ENCODE measurements around the gene PTPRM.

PTPRM gene

GRCh38 chr18:8254654-8255053, 687.5 kb downstream of the PTPRM start:
- no peak overlapping the region for H3K9ac ChIP-seq (ENCODE audit: low read length)
- no peak overlapping the region for H4K91ac ChIP-seq (ENCODE audit: low read length)
- peaks cover 10% of the 10 kb centered on the region for H3K79me1 ChIP-seq (replicated peaks; ENCODE audit: low read length, poor library complexity, severe bottlenecking)
- no peak overlapping the region for H3K23ac ChIP-seq (ENCODE audit: low read length in 2 of 2)
- WGBS = 79% methylated on average over 2 of the region's 2 CpGs
- H2AK5ac ChIP-seq (ENCODE audit: low read length, severe bottlenecking) = no peak overlapping the region
- no peak overlapping the region for H3K18ac ChIP-seq (ENCODE audit: low read depth in 1 of 2, low read length in 2 of 2)
- H3K4me1 ChIP-seq (ENCODE audit: control insufficient read depth, insufficient read depth, low read depth, low read length) = peaks cover 3% of the 10 kb centered on the region
- H2BK12ac ChIP-seq (ENCODE audit: low read length in 2 of 2) = no peak overlapping the region
- H3K4ac ChIP-seq (ENCODE audit: low read depth in 1 of 2, low read length in 2 of 2) = no peak overlapping the region
- DNase-seq = no peak
- no peak overlapping the region for H3K14ac ChIP-seq (ENCODE audit: low read length in 2 of 2)
- no peak overlapping the region for H2BK5ac ChIP-seq (ENCODE audit: low read depth, low read length, poor library complexity, severe bottlenecking)
- no peak overlapping the region for H3K4me3 ChIP-seq (ENCODE audit: insufficient read depth in 1 of 2, low read depth in 1 of 2, low read length in 2 of 2)
- no peak overlapping the region for H3K27ac ChIP-seq (ENCODE audit: low read length, poor library complexity, severe bottlenecking)
- no peak overlapping the region for H2BK120ac ChIP-seq (ENCODE audit: low read depth, low read length)
- no peak overlapping the region for H2BK15ac ChIP-seq (ENCODE audit: low read depth, poor library complexity, severe bottlenecking)
- H3K36me3 ChIP-seq (ENCODE audit: control insufficient read depth in 1 of 2, insufficient read depth in 2 of 2, low read depth in 1 of 2, low read length in 2 of 2) = peaks cover 17 to 48% of the 10 kb centered on the region in 2 experiments
- no peaks in the 10 kb centered on the region for H3K9me3 ChIP-seq (ENCODE audit: control insufficient read depth, low read length)
- no peak overlapping the region for H2AFZ ChIP-seq (ENCODE audit: low read depth, low read length)
- no peak overlapping the region for H4K8ac ChIP-seq (ENCODE audit: low read length)
- H3K4me2 ChIP-seq (ENCODE audit: low read length, poor library complexity, severe bottlenecking) = no peak overlapping the region
- H3K27me3 ChIP-seq (ENCODE audit: control insufficient read depth in 1 of 2, insufficient read depth in 1 of 2, low read length in 2 of 2) = no peaks in the 10 kb centered on the region

- Histone ChIP-seq H3K4me3 (ENCODE audit: insufficient read depth in 1 of 2, low read depth in 1 of 2, low read length in 2 of 2) (no peak overlapping the region), H3K4me2 (ENCODE audit: low read length, poor library complexity, severe bottlenecking) (no peak overlapping the region), H2BK5ac (ENCODE audit: low read depth, low read length, poor library complexity, severe bottlenecking) (no peak overlapping the region), H2BK120ac (ENCODE audit: low read depth, low read length) (no peak overlapping the region), H3K36me3 (ENCODE audit: control insufficient read depth in 1 of 2, insufficient read depth in 2 of 2, low read depth in 1 of 2, low read length in 2 of 2) (peaks cover 34 to 38% of the 10 kb centered on the region in 2 experiments), H2AFZ (ENCODE audit: low read depth, low read length) (no peak overlapping the region), H3K4ac (ENCODE audit: low read depth in 1 of 2, low read length in 2 of 2) (no peak overlapping the region), H3K9ac (ENCODE audit: low read length) (no peak overlapping the region), H2BK12ac (ENCODE audit: low read length in 2 of 2) (no peak overlapping the region), H2AK5ac (ENCODE audit: low read length, severe bottlenecking) (no peak overlapping the region), H3K27ac (ENCODE audit: low read length, poor library complexity, severe bottlenecking) (no peak overlapping the region), H4K8ac (ENCODE audit: low read length) (peak overlapping the region; percentile 77), H3K14ac (ENCODE audit: low read length in 2 of 2) (no peak overlapping the region), H2BK15ac (ENCODE audit: low read depth, poor library complexity, severe bottlenecking) (no peak overlapping the region), H3K23ac (ENCODE audit: low read length in 2 of 2) (no peak overlapping the region), H3K18ac (ENCODE audit: low read depth in 1 of 2, low read length in 2 of 2) (peak overlapping the region in 1 of 2 experiments; percentile 52), H3K9me3 (ENCODE audit: control insufficient read depth, low read length) (no peaks in the 10 kb centered on the region), H3K79me1 (replicated peaks; ENCODE audit: low read length, poor library complexity, severe bottlenecking) (peaks cover 12% of the 10 kb centered on the region), H4K91ac (ENCODE audit: low read length) (peak overlapping the region; percentile 11), H3K27me3 (ENCODE audit: control insufficient read depth in 1 of 2, insufficient read depth in 1 of 2, low read length in 2 of 2) (no peaks in the 10 kb centered on the region), H3K4me1 (ENCODE audit: control insufficient read depth, insufficient read depth, low read depth, low read length) (peaks cover 2% of the 10 kb centered on the region)
- 48% methylated on average over 5 of the region's 5 CpGs for WGBS
- peak; percentile 30 for DNase-seq
Observed at GRCh38 chr18:8257851-8258434, 690.8 kb downstream of the PTPRM start.

GRCh38 chr18:8260319-8260718, 693.2 kb downstream of the PTPRM start:
- H3K14ac ChIP-seq (ENCODE audit: low read length in 2 of 2) = no peak overlapping the region
- WGBS = 100% methylated on average over 1 of the region's 1 CpG
- no peaks in the 10 kb centered on the region for H3K9me3 ChIP-seq (ENCODE audit: control insufficient read depth, low read length)
- no peak for DNase-seq
- peaks cover 31 to 37% of the 10 kb centered on the region in 2 experiments for H3K36me3 ChIP-seq (ENCODE audit: control insufficient read depth in 1 of 2, insufficient read depth in 2 of 2, low read depth in 1 of 2, low read length in 2 of 2)
- no peaks in the 10 kb centered on the region for H3K27me3 ChIP-seq (ENCODE audit: control insufficient read depth in 1 of 2, insufficient read depth in 1 of 2, low read length in 2 of 2)
- peaks cover 3% of the 10 kb centered on the region for H3K4me1 ChIP-seq (ENCODE audit: control insufficient read depth, insufficient read depth, low read depth, low read length)
- H4K8ac ChIP-seq (ENCODE audit: low read length) = no peak overlapping the region
- H3K18ac ChIP-seq (ENCODE audit: low read depth in 1 of 2, low read length in 2 of 2) = no peak overlapping the region
- H2BK120ac ChIP-seq (ENCODE audit: low read depth, low read length) = no peak overlapping the region
- no peak overlapping the region for H2BK12ac ChIP-seq (ENCODE audit: low read length in 2 of 2)
- no peak overlapping the region for H2AK5ac ChIP-seq (ENCODE audit: low read length, severe bottlenecking)
- H3K27ac ChIP-seq (ENCODE audit: low read length, poor library complexity, severe bottlenecking) = no peak overlapping the region
- no peak overlapping the region for H3K9ac ChIP-seq (ENCODE audit: low read length)
- H2BK15ac ChIP-seq (ENCODE audit: low read depth, poor library complexity, severe bottlenecking) = no peak overlapping the region
- H3K4me2 ChIP-seq (ENCODE audit: low read length, poor library complexity, severe bottlenecking) = no peak overlapping the region
- H3K23ac ChIP-seq (ENCODE audit: low read length in 2 of 2) = no peak overlapping the region
- no peak overlapping the region for H4K91ac ChIP-seq (ENCODE audit: low read length)
- H3K4me3 ChIP-seq (ENCODE audit: insufficient read depth in 1 of 2, low read depth in 1 of 2, low read length in 2 of 2) = no peak overlapping the region
- no peak overlapping the region for H2AFZ ChIP-seq (ENCODE audit: low read depth, low read length)
- no peak overlapping the region for H3K4ac ChIP-seq (ENCODE audit: low read depth in 1 of 2, low read length in 2 of 2)
- H2BK5ac ChIP-seq (ENCODE audit: low read depth, low read length, poor library complexity, severe bottlenecking) = no peak overlapping the region
- H3K79me1 ChIP-seq (replicated peaks; ENCODE audit: low read length, poor library complexity, severe bottlenecking) = peaks cover 12% of the 10 kb centered on the region

- DNase-seq = no peak
- no peak overlapping the region for H3K4ac ChIP-seq (ENCODE audit: low read depth in 1 of 2, low read length in 2 of 2)
- no peak overlapping the region for H3K4me2 ChIP-seq (ENCODE audit: low read length, poor library complexity, severe bottlenecking)
- no peak overlapping the region for H3K18ac ChIP-seq (ENCODE audit: low read depth in 1 of 2, low read length in 2 of 2)
- no peak overlapping the region for H3K9ac ChIP-seq (ENCODE audit: low read length)
- H2BK120ac ChIP-seq (ENCODE audit: low read depth, low read length) = no peak overlapping the region
- H3K4me3 ChIP-seq (ENCODE audit: insufficient read depth in 1 of 2, low read depth in 1 of 2, low read length in 2 of 2) = no peak overlapping the region
- no peak overlapping the region for H3K14ac ChIP-seq (ENCODE audit: low read length in 2 of 2)
- H3K23ac ChIP-seq (ENCODE audit: low read length in 2 of 2) = no peak overlapping the region
- 90% methylated on average over 9 of the region's 9 CpGs for WGBS
- H3K27me3 ChIP-seq (ENCODE audit: control insufficient read depth in 1 of 2, insufficient read depth in 1 of 2, low read length in 2 of 2) = no peaks in the 10 kb centered on the region
- no peak overlapping the region for H2BK12ac ChIP-seq (ENCODE audit: low read length in 2 of 2)
- H2BK15ac ChIP-seq (ENCODE audit: low read depth, poor library complexity, severe bottlenecking) = no peak overlapping the region
- H2AFZ ChIP-seq (ENCODE audit: low read depth, low read length) = no peak overlapping the region
- H3K4me1 ChIP-seq (ENCODE audit: control insufficient read depth, insufficient read depth, low read depth, low read length) = peaks cover 3% of the 10 kb centered on the region
- no peak overlapping the region for H2AK5ac ChIP-seq (ENCODE audit: low read length, severe bottlenecking)
- H4K8ac ChIP-seq (ENCODE audit: low read length) = no peak overlapping the region
- no peaks in the 10 kb centered on the region for H3K9me3 ChIP-seq (ENCODE audit: control insufficient read depth, low read length)
- peaks cover 33 to 34% of the 10 kb centered on the region in 2 experiments for H3K36me3 ChIP-seq (ENCODE audit: control insufficient read depth in 1 of 2, insufficient read depth in 2 of 2, low read depth in 1 of 2, low read length in 2 of 2)
- H3K79me1 ChIP-seq (replicated peaks; ENCODE audit: low read length, poor library complexity, severe bottlenecking) = peaks cover 9% of the 10 kb centered on the region
- no peak overlapping the region for H3K27ac ChIP-seq (ENCODE audit: low read length, poor library complexity, severe bottlenecking)
- H4K91ac ChIP-seq (ENCODE audit: low read length) = no peak overlapping the region
- H2BK5ac ChIP-seq (ENCODE audit: low read depth, low read length, poor library complexity, severe bottlenecking) = no peak overlapping the region
Observed at GRCh38 chr18:8260827-8261226, 693.7 kb downstream of the PTPRM start.

Measured in mesenchymal stem cell (in vitro differentiated cells and primary cell).